WI38 (cell line): ENCODE measurements around the gene FDXR.

Source experiments
- H3K4me3 ChIP-seq: 2 replicates; pipeline ENCODE4 v1.5.1; 2011; ENCODE audit warnings: low read depth, mild to moderate bottlenecking, control low read depth, low read length
- TF ChIP-seq, protein P1 (sequence below): IDR thresholded peaks from 2 replicates; pipeline ENCODE4 v1.5.1; 2012; ENCODE audit warnings: low read depth, mild to moderate bottlenecking, control low read depth, low read length

FDXR gene

DNA sequence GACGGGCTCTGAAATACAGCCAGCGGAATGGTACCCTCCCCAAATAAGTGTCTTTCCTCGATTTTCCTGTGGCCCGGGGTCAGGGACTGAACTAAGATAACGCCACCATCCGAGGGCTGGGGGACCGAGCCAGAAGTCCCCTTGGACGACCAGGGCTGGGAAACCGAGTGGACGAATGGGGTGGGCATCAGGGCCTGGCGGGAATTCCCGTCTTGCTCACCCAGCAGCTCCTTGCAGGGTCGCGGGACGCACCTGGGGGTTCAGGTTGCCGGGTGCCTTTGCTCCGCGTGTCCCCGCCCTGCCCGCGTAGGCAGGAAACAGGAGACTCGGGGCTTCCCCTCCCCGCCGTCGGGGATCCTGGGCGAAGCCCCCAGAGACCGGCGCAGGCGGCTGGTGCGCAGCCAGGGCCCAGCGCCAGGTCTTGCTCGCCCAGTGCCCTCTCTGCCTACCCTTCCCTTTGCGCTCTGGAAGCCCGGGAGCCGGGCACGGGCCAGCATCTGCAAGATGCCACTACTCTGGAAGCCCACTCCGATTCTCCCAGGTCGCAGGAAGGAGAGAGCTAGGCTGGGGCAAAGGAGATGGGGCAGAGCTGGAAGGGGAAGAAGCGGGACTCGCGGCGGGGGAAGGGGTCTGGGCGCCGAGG, 12.4 kb downstream of the FDXR start:
- TF ChIP-seq, protein P1, sequence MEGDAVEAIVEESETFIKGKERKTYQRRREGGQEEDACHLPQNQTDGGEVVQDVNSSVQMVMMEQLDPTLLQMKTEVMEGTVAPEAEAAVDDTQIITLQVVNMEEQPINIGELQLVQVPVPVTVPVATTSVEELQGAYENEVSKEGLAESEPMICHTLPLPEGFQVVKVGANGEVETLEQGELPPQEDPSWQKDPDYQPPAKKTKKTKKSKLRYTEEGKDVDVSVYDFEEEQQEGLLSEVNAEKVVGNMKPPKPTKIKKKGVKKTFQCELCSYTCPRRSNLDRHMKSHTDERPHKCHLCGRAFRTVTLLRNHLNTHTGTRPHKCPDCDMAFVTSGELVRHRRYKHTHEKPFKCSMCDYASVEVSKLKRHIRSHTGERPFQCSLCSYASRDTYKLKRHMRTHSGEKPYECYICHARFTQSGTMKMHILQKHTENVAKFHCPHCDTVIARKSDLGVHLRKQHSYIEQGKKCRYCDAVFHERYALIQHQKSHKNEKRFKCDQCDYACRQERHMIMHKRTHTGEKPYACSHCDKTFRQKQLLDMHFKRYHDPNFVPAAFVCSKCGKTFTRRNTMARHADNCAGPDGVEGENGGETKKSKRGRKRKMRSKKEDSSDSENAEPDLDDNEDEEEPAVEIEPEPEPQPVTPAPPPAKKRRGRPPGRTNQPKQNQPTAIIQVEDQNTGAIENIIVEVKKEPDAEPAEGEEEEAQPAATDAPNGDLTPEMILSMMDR = no peak
- H3K4me3 ChIP-seq = no peak overlapping the region

DNA sequence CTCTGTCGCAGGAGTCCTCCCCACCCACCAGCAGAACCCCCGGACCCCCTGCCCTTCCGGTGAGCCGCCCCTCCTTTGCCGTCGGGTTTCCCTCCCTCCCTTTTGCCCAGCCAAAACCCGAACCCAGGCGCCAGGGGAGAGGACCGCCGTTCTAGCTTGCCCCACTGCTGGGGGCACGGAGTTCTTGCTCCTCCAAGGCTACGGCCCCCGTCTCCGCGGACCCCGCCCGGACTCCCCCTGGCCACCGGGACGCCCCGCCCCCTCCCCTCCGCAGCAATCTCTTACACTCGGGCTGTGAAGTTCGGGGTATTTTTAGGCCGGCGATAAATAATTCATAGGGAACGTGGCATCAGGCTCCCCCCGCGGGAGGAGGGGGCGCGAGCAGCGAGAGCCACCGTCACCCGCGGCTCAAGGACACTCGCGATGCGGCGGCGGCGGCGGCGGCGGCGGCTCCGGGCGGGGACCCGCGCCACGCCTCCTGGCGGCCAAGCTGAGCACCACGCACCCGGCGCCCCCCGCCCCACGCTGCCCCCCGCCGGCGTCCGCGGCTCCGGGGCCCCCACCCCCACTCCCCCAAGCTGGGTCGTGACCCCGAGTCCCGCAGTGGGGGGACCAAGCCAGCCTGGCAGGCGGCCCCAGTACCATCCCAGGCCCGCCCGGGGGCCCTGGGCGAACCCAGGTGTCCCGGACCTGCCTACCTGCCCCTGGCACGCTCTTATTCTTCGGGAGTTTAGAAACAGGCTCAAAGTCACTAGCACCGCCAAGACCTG, 13.2 kb downstream of the FDXR start, which contains the start of gene GRIN2C:
Gene GRIN2C, minus strand, starts transcription at position 427 of the 770 bp plus-strand sequence. CDS start 4,793 bp downstream, outside the sequence.
- TF ChIP-seq, protein P1 = no peak
- H3K4me3 ChIP-seq = no peak within 1 kb of the TSS

DNA sequence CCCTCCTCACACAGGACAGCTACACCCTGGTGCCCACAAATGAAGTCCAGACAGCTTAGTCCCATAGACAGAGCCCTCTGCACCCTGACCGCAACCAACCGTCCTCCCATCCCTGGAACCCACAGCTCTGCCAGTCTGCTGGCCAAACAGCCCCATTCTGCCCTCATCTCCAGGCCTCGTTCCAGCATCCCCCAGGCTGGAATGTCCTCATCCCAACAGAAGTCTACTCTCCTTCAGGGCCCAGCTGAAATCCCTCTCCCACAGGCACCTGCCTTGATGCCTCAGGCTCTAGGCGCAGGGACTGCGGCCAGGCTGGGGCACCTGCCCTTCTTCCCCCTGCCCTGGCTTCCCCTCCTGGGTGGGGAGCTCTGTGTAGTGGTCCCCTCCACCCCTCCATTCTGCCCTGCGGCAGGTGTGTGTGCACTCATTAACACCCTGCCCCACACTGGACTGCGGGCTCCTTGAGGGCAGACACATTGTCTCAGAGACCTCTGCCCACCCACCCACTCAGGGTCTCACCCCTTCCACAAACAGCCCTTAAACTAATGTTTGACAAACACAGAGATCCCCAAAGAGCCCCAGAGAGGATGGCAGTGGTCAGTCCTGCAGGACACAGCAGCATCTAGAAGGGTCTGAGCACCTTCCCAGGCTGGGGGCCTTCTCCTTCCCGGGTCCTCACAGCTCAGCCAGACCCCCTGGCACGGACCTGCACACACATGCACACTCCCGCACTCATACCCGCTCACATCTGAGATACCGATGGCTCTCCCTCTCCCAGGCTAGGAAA, 13.9 kb downstream of the FDXR start:
- no peak overlapping the region for H3K4me3 ChIP-seq
- TF ChIP-seq, protein P1 = no peak

DNA sequence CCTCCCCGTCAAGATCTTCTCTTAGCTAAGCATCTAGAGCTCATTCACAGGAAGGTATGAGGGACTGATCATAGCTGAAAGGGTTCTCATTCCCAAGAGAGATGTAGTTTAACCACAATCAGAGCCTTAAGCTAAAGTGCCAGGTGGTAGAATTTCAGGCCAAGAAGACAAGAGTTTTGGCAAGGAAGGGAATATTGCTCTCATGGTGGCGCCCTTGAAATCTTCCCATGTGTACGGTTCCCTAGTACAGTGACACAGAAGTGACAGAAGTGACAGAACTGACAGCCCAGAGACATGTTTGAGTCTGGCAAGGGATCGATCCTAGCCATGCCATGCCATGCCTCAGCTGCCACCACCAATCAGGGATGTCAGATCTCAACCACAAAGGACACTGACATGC, 15.6 kb downstream of the FDXR start:
- H3K4me3 ChIP-seq = no peak overlapping the region
- TF ChIP-seq, protein P1 = no peak

DNA sequence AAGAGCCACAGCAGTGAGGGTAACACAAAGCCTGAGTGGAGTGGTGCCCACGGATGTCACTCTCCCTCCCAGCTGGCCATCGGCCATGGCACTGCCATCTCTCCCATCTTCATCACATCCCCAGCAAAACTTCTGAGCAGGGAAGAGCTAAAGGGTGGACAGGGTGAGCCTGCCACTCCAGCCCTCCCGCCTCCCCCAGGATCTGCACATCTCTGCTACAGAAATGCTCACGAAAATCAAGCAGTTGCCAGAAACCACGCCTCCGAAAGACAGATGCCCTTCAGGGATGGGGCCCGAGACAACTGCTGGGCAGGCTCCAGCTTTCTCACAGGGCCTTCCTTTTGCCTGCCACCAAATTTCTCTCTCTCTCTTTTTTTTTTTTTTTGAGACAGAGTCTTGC, 16.7 kb downstream of the FDXR start:
- TF ChIP-seq, protein P1 = no peak
- no peak overlapping the region for H3K4me3 ChIP-seq

DNA sequence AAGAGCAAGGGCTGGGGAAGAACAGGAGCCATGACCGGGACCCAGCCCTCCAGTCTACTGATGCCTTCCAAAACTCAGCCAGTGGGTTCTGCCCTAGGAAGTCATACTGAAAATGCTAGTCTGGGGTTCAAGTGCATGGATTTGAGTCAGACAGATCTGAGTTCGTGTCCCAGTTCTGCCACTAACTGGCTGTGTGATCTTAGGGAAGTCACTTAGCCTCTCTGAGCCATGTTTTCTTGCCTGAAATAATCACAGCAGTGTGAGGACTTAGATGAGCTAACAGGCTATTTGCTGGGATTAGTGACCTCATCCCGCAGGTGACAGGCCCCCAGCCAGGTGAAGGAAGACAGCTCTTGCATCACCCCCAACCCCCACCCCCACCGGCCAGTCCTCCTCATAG, 17.5 kb downstream of the FDXR start:
- no peak overlapping the region for H3K4me3 ChIP-seq
- TF ChIP-seq, protein P1 = no peak
